HG02885 (cell line): ENCODE measurements around the gene RFX4.

Experiments used
- ATAC-seq: cut with Tn5 transposase; IDR thresholded peaks from one replicate; pipeline ENCODE4 v1.9.1; 2021; ENCODE audit warnings: mild to moderate bottlenecking; ENCODE audit not compliant: unreplicated experiment, poor library complexity

RFX4 gene

DNA sequence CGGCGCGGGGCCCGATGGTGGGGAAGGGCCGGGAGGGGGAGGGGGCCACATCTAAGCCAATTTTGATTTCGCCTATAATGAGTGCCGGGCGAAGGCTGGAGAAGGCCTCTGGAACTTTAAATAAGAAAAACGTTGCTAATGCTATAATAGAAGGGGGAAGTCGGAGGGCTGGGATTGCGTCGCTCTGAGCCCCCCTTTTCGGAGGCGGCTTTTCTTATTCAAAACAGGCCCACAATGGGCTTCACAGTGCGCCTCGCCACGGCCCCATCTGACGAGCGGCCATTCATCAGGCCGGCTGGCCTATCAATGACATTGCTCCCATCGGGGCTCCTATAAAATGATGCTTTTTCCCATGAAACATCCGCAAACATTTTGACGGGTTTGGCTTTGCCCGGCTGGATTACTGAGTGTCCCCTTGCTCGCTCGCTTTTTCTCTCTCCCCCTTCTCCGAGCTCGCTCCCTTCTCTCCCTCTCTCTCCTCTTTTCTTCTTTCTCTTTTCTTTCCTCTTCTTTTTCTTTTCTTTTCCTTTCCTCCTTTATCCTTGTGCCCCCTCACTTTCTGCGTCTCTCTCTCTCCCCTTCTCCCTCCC, at the start of gene RFX4:
RFX4 (plus strand) TSS at position 364 of the 590 bp plus-strand sequence. CDS start 317 bp downstream, outside the sequence.
- no peak for ATAC-seq

DNA sequence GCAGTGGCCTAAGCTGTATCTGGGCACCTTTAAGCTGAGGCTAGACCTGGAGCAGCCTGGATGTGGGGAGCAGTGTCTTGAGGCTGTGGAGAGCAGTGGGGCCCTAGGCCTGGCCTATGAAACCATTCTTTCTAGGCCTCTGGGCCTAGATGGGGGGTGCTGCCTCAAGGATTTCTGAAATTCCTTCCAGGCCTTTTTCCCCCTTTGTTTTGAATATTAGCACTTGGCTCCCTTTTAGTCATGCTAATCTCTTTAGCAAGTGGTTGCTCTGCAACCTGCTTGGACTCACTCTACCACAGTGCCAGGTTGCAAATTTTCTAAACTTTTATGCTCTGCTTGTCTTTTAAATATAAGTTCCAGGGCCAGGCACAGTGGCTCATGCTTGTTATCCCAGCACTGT, 41.6 kb upstream of the RFX4 start:
- no peak for ATAC-seq

DNA sequence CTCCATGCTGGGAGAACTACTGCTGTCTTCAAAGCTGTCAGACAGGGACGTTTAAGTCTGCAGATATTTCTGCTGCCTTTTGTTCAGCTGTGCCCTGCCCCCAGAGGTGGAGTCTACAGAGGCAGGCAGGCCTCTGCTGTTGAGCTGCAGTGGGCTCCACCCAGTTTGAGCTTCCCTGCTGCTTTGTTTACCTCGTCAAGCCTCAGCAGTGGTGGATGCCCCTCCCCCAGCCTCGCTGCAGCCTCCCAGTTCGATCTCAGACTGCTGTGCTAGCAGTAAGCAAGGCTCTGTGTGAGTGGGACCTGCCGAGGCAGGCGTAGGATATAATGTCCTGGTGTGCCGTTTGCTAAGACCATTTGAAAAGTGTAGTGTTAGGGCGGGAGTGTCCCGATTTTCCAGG, 31.4 kb upstream of the RFX4 start:
- ATAC-seq = no peak

DNA sequence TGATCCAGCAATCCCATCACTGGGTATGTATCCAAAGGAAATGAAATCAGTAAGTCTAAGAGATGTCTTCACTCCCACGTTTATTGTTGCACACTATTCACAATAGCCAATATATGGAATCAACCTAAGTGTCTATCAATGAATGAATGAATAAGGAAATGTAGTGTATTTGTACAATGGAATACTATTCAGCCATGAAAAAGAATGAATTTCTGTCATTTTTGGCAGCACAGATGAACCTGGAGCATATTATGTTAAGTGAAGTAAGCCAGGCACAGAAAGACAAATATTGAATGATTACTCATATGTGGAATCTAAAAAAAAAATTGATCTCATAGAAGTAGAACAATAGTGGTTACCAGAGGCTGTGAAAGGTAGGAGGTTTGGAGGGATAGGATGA, 30.6 kb upstream of the RFX4 start:
- ATAC-seq = no peak

DNA sequence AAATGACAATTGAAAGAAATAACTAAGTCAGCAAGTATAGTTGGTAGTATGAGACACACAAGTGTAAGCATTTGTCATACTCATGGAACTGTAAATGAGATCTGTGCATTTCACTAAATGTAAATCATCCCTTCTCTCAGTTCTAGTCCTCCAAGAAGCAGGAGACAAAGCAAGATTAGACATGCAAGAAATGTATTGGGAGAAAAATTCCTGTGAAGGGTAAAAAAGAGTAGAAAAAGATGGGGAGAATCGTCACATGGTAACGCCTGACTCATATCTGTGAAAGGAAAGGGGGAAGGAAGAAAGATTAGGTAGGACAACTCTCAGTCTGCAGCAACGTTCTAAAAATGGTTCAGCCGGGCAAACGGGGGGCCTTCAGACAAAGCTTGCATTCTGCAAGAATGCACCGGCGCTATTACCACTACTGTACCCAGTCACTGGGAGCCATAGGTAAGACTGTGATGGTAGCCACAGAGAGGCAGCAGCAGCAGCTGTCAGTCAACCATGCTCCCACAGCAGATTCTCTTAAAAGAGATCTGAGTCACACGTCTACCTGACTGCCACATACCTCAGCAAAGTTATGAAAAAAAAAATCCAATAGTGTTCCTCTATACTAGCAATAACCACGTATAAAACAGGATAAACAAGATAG, 18.0 kb upstream of the RFX4 start:
- no peak for ATAC-seq

DNA sequence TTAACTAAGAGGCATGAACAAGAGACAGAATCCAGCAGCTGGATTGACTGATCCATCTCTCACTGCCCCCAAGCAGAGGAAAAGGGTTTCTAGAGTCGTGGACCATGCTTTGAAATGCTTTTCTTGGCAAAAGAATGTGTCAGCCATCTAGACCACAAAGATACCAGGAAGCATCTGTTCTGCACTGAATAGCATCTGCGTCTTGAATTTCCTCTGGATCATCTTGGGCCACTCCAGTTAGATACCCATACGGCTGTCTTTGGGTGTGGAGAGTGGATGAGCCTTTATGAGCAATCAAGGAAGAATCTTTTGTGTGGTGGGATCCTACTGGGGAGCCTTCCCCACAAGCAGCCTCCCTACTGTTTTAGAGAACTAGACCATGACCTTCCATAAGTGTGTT, 16.0 kb upstream of the RFX4 start:
- no peak for ATAC-seq

DNA sequence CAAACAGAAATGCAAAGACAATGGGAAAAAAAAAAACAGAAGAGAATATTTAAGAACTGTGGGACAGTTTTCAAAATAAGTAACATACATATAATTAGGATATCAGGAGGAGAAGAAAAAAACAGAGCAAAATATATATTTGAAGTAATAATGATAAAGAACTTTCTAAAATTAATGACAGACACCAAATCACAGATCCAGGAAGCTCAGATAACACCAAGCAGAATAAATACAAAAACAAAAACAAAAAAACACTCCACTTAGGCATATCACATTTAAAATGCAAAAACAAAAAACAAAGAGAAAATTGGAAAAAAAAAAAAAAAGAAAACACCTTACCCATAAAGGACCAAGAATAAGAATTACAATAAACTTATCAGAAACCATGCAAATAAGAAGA, 9.6 kb upstream of the RFX4 start:
- ATAC-seq = no peak

DNA sequence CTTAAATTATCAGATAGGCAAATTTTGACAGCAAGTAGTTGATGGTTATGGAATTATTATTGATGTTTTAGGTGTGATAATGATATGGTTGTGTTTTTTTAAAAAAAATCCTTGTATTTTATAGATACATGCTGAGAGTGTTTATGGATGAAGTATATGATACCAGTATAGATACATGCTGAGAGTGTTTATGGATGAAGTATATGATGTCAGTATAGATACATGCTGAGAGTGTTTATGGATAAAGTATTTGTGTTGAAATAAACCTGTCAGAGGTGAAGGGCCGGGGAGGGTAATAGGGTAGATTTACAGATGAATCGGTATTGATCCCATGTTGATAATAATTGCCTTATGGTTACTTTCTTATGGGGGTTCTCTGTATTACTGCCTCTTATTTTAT, 6.0 kb upstream of the RFX4 start:
- ATAC-seq = no peak

DNA sequence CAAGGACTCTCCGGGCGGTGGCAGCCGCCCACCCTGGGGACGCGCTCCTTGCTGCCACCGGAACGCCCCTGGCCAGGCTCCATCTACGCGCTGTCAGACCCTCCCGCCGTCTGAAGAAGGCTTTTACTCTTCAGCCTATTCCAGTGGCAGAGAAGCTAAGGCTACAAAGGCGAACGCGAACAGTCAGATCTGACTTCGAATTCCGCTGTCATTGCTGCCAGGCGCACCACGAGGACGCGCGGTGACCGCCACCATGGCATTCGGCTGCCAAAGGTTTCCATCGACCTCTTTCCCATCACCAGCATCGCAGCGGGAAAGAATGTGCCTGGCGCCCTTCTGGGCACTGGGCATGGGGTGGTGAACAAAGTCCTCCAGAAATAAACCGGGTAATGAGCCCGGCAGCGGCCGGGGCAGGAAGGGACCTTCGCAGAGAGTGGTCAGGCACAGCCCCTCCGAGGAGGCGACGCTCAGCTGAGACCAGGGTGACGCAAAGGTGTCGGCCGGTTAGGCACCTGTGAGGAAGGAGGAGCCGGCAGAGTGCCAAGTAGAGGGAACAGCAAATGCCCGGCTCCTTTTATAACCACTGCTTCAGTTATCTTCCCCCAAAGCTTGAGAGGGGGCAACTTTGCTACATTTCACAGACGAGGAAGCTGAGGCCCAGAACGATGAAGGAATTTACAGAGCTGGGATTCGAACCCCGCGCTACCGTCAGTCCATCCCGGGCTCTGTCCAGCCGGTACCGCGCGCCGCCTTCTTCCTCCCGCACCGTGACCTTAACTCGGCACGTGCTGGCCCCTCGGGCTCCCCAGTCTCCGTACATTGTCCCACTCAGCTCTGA, 1.9 kb upstream of the RFX4 start:
- no peak for ATAC-seq

DNA sequence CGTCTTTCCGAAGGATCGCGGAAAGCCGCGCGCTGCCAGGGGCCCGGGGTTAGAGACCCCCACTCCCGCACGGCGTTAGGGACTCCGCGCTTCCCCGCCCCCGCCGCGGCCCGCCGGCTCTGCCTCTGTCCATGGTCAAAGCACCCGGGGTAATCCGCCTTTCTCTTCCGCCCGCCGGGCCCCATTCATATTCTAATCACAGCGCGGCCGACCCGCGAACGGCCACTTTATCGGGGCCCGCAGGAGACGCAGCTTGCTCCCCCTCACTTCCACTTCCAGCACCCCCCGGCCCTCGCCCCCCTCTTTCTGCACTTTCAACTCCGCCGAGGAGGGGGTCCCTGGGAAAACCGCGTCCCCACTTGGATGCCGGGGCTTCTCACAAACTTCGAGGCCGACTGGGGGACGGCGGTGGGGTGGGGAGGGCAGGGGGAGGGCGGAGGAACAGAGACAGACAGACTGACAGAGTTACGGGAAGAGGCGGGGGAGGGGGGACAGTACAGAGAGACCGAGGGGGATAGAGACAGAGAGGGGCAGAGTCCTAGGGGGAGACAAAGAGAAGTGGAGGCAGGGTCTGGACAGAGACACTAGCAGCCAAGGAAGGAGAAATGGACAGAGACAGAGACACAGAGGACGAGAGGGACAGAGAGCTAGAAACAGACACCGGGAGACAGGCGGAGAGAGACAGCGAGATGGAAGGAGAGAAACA, 1.1 kb upstream of the RFX4 start:
- ATAC-seq = no peak

DNA sequence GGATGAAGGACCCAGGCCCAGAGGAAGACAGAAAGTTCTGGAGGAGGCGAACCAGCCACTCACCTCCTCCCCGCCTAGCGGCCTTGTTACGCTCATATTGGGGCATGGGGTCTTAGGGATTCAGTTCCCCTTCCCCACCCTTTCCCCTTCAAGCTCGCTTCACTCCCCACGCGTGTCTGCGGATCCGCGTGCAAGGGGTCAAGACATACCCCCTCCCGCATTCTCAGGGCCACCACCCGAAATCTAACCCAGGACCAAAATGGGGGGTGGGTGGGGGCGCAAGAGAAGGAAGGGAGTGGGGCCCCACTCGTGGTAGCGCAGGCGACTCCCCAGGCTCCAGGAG, 584 bp upstream of the RFX4 start:
- ATAC-seq = no peak

DNA sequence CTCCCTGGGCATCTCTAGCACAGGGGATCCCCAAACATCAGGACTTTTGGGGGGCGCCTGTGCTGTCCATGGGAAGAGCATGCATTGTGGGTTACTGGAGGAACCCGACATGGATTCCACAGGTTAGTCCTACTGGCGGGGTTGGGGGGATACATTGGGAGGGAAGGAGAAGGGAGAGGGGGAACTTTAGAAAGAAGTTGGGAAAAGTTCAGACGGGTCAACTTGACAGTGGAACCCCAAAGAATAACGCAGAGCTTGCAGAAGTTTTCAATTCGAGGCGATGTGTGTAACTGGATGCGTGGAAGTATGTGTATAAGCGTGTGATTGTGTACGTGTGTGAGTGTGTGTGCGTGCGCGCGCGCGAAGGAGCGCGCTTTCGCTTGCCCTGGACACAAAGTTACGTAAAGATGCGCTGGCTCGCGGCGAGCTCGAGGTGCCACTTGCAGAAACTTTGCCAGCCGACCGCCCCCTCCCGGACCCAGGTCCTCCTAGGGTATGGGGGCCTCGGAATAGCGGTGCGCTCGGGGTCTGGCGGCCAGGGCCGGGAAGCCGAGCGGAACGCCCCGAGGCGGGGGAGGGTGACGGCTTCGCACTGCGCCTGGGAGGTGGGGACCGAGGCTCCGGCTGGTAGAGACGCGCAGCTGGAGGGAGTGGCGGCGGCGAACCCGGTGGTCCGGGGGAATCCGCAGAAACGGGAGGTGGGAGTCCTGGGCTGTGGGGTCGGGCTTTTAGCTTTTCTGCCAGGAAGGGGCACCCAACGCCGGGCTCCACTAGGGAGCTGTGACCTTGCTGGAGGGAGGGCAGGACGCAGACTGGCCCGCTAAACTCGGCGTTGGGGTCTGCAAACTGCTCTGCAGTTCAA, 669 bp downstream of the RFX4 start:
- no peak for ATAC-seq

DNA sequence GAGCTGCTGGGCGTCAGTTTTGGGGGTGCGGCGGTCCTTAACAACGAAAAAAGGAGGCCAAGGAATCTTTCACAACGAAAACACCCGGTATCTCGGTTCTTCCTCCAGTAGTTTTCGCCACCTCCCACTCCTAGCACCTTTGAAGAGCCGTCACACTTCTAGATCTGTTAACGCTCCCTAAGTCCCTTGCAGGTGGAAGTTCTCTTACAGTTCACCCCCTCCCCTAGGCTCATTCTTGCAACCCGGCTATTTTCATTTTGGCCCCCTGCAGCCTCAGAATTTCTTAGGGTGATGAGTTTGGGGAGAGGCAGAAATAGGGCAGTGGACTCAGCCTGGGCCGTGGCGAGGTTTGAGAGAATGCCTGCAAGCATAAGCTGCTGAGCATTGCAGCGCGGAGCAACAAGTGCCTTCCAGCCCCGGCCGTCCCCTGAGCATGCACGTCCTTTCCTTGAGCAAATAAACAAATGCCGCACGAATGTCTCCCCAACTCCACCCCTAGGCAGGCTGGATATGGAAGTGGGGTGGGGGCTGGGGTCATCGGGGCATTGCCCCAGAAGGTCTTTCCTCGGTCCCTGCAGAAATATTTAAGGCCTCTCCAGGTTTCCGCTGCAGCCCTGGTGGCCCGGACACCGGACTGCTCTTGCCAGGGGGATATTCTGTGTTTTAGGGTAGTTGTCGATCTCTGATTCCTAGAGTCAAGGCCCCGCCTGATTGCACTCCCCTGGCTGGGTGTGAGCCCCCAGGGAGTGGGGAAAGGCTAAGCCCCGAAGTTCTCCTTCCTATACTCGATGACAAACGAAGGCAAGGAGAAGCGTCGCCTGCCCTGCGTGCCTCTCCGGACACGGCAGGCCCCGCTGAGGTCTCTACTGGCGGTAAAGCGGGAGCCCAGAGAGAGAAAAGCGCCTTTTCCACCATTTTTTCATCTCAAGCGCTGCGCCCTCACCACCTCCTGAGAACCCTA, 1.6 kb downstream of the RFX4 start:
- ATAC-seq = no peak

DNA sequence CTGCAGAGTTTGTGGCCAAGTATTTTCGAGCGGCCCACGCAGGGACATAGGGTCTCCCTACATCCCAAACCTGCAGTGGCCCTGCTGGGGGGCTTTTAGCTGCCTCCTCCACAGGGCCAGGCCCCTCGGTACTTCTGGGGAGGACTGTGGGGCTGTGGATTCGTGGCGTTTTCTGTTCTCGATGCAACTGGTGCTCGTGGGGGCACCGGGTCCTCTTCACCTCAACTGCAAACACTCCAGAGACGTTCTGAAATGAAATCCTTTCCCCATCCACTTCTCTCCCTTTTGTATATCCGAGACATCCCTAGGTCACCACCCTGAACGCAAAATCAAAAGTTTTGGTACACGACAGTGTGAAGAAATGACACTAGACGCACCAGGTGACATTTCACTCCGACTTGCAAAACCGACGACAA, 2.3 kb downstream of the RFX4 start:
- no peak for ATAC-seq

DNA sequence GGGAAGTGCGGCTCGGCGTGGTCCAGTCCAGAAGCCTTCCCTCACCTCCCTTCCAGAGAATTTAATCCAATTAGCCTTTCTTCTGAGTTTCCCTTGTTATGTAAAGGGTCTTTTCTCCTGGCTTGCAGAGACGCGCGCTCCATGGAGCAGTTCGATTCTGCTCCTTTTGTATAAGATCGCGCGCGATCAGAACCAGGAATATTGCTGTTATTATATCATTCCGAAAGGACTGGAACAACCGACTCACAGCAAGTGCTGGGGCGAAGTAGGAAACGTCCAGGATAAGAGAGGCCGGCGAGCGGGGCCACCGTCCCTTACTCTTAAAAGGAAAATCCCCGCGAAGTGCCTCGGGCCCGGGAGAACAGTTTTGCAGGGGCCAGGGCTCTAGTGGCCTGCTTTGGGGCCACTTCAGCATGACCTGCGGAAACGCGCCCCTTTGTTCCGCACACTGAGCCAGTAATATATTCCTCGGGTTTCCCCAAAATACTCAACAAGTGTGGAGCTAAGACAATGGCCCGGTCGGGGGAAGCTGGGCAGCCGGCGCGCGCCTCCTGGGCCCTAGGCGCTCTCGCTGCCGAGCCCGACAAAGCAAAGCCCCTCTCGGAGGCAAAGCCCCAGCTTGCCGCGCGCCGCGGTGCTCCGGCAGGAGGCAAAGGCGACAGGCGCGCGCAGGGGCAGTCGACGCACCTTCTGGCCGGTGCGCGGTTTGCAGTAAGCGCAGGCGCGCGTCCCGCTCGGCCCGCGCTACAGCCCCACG, 2.9 kb downstream of the RFX4 start:
- ATAC-seq = no peak

DNA sequence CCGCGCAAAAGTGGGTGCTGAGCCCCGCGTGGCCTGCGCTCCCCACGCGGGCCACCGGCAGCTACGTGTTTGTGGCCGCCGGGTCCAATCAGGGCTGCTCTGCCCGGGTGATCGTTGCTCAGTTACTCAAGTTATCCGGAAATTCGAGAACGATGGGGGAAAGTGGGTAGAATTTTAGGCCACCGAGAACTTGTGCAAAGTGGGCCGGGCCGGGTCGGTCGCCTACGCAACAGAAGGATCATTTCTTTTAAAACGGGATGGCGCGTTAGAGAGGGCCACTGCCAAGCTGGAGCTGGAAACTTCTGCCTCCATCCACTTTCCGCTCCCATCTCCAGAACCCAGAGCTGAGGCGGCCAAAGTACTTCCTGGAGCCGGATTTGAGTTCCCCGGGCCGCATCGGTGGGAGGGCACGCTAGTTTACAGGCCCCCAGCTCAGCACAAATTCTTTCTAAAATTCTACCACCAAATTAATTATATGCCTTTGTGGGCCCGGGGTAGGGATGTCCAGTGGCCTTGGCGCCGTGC, 3.5 kb downstream of the RFX4 start:
- ATAC-seq = no peak

DNA sequence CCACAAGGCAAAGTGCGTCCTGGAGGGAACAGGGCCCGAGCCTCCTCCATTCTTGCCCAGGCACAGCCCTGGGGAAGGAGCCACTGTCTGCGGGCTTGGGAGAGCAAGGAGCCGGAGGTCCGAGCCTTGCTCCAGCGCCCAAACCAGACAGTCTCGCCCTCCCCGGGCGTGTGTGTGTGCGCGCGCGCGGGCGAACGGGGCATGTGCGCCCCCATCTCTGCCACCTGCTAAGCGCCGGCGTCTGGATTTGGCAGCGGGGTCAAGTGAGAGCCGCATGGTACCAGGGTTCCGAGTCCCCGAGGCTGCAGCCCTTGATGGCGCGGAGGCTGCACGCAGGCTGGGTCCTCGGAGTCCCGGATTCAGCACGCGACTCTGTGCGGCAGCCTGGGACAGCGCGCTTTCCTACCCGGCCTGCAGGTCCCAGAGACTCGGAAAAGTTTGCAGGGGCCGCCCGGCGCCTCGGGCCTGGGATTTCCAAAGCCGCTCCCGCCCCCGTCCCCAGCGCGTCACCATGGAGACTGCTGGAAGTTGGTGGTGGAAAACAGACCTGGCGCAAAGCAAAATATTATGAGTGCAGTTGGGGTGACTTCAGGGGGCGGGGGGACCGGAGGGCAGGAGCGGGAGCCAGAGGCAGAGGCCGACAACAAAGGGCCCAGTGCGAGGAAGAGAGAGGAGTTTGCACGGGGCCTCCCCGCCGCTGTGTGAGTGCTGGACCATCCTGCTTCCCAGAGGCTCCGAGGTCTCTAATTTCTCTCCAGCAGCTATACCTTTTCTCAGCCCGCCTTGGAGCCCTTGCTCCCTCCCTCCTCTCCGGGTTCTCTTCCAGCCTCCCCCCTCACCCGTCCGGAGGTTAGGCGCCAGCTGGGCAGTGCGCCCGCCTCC, 4.2 kb downstream of the RFX4 start:
- no peak for ATAC-seq
